HepG2 (cell line): Measurements from ENCODE around the gene PDZK1. TPM values are rescaled to one million over a fixed set of nuclear protein-coding genes. Genes with fewer than 3 reads are reported as not detected.

ENCODE experiments used
- CCDC6 ChIP-seq: sonication (generic); formaldehyde crosslinking; IDR thresholded peaks from 2 replicates; pipeline ENCODE4 v1.8.1; 2022; ENCODE audit warnings: mild to moderate bottlenecking, missing genetic modification reagents, moderate library complexity
- FOXP1 ChIP-seq, 2 experiments: fragments of 450-650 bp in 1 of 2; IDR thresholded peaks; 2 replicates each; pipeline ENCODE4 v1.6.1; 2017 to 2018; ENCODE audit warnings: antibody characterized with exemption in 1 of 2
- HNF4G ChIP-seq, 2 experiments: sonication (generic) in 1 of 2; formaldehyde crosslinking in 1 of 2; IDR thresholded peaks; 2 replicates each; pipeline versions ENCODE4 v1.4.0 to v1.6.1; 2011 to 2020; ENCODE audit warnings: borderline replicate concordance in 2 of 2, low read depth in 2 of 2, mild to moderate bottlenecking in 2 of 2, low read length in 1 of 2, missing genetic modification reagents in 1 of 2, moderate library complexity in 1 of 2
- HNRNPK ChIP-seq: fragments of 200-400 bp; formaldehyde crosslinking; IDR thresholded peaks from 2 replicates; pipeline ENCODE4 v1.6.1; 2018; ENCODE audit warnings: low read length, low read depth, moderate library complexity, mild to moderate bottlenecking; ENCODE audit not compliant: poor library complexity, severe bottlenecking
- KDM4B ChIP-seq: sonication (generic); formaldehyde crosslinking; IDR thresholded peaks from 2 replicates; pipeline ENCODE4 v1.4.0; 2020; ENCODE audit warnings: missing genetic modification reagents
- MED8 ChIP-seq: sonication (generic); formaldehyde crosslinking; IDR thresholded peaks from 2 replicates; pipeline ENCODE4 v1.8.1; 2023; ENCODE audit warnings: mild to moderate bottlenecking, missing genetic modification reagents; ENCODE audit not compliant: insufficient replicate concordance
- POLR2A ChIP-seq, 2 experiments: IDR thresholded peaks; 2 replicates each; pipeline ENCODE4 v1.6.1; 2011; ENCODE audit warnings: low read depth in 2 of 2, low read length in 2 of 2, mild to moderate bottlenecking in 1 of 2, moderate library complexity in 1 of 2; ENCODE audit not compliant: insufficient read depth in 1 of 2
- RXRB ChIP-seq: IDR thresholded peaks from 2 replicates; pipeline ENCODE4 v1.6.1; 2016; ENCODE audit warnings: borderline replicate concordance, missing genetic modification reagents, missing compliant biosample characterization
- SIX4 ChIP-seq: sonication (generic); formaldehyde crosslinking; IDR thresholded peaks from 2 replicates; pipeline ENCODE4 v1.4.0; 2020; ENCODE audit warnings: missing genetic modification reagents
- SNAI1 ChIP-seq: sonication (generic); formaldehyde crosslinking; IDR thresholded peaks from 2 replicates; pipeline ENCODE4 v1.5.0; 2020; ENCODE audit warnings: mild to moderate bottlenecking, missing genetic modification reagents, borderline replicate concordance
- TCF12 ChIP-seq, 2 experiments: fragments of 450-650 bp in 1 of 2; sonication (generic) in 1 of 2; formaldehyde crosslinking in 1 of 2; IDR thresholded peaks; 2 replicates each; pipeline versions ENCODE4 v1.6.1 to v1.8.0; 2017 to 2022; ENCODE audit warnings: antibody characterized with exemption in 1 of 2, mild to moderate bottlenecking in 1 of 2, missing genetic modification reagents in 1 of 2, moderate library complexity in 1 of 2
- TFAP4 ChIP-seq: sonication (generic); IDR thresholded peaks from 2 replicates; pipeline ENCODE4 v1.6.1; 2016; ENCODE audit warnings: low read depth, borderline replicate concordance
- ZMYM3 ChIP-seq: sonication (generic); formaldehyde crosslinking; IDR thresholded peaks from 2 replicates; pipeline ENCODE4 v1.5.1; 2020; ENCODE audit warnings: mild to moderate bottlenecking, missing genetic modification reagents
- ZNF124 ChIP-seq: sonication (generic); formaldehyde crosslinking; IDR thresholded peaks from 2 replicates; pipeline ENCODE4 v1.4.0; 2020; ENCODE audit warnings: missing genetic modification reagents
- ZNF292 ChIP-seq: sonication (generic); formaldehyde crosslinking; IDR thresholded peaks from 2 replicates; pipeline ENCODE4 v1.8.1; 2022; ENCODE audit warnings: mild to moderate bottlenecking, low read depth, missing genetic modification reagents, borderline replicate concordance
- polyA plus RNA-seq, 8 experiments: library from polyadenylated mRNA; depleted of rRNA in 3 of 8; stranded (reverse) in 7 of 8; unstranded in 1 of 8; fragments of >200 nt; fragmentation: Illumina TruSeq in 4 of 8; extraction: Trizol in 4 of 8; gene quantifications; 2 replicates each; pipeline versions ENCODE4 v1.2.1 to v1.2.3, GENCODE V29; 2011 to 2016; ENCODE audit warnings: low read depth in 4 of 8, missing spikeins in 1 of 8, mixed read lengths in 1 of 8; ENCODE audit not compliant: insufficient read depth in 1 of 8
- total RNA-seq, 5 experiments: library from RNA; depleted of rRNA; stranded (reverse); fragments of >200 nt; fragmentation: Illumina TruSeq; extraction: Trizol; gene quantifications; 2 replicates each; pipeline ENCODE4 v1.2.3, GENCODE V29; 2016; ENCODE audit warnings: low read depth in 1 of 5
- TF ChIP-seq, protein P1 (sequence below), 2 experiments: sonication (generic) in 1 of 2; formaldehyde crosslinking in 1 of 2; IDR thresholded peaks; 2 replicates each; pipeline versions ENCODE4 v1.5.1 to v1.6.1; 2011 to 2020; ENCODE audit warnings: borderline replicate concordance in 1 of 2, low read depth in 1 of 2, low read length in 1 of 2, mild to moderate bottlenecking in 1 of 2, missing genetic modification reagents in 1 of 2, moderate library complexity in 1 of 2
- TF ChIP-seq, protein P2 (sequence below), 2 experiments: sonication (generic) in 1 of 2; formaldehyde crosslinking in 1 of 2; IDR thresholded peaks; 2 replicates each; pipeline versions ENCODE4 v1.4.0 to v1.6.1; 2016 to 2020; ENCODE audit warnings: borderline replicate concordance in 1 of 2, low read depth in 1 of 2, mild to moderate bottlenecking in 1 of 2, missing genetic modification reagents in 1 of 2
- TF ChIP-seq, protein P3 (sequence below): sonication (generic); formaldehyde crosslinking; IDR thresholded peaks from 2 replicates; pipeline ENCODE4 v1.8.1; 2022; ENCODE audit warnings: mild to moderate bottlenecking, missing genetic modification reagents

PDZK1 gene
- total and polyA plus RNA-seq, 2 of the 13 experiments (the other 11 are each of a cell fraction or from before 2014, with no cell fraction given), result 16.2 to 46.4 TPM

DNA sequence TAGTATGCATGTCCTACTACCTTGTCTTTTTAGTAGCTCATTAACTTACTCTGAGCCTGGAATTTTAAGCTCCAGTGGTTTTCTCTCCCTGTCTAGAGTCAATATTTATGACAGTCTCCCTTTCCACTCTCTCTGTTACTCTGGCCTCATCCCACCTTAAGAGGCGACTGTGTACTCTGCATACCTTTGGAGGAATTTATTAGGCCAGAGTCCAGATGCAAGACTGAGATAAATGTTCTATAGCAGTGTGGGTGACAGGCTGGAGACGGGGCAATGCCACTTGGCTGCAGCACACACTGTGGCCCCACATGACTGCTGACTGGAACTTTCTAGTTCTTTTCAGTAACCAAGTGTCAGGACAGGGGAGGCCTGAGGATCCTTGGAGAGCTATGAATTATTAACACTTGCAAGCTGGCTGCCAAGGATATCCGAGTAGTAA lies 4.1 kb upstream of the PDZK1 start (continued):
- TF ChIP-seq ZNF124 (CRISPR knock-in tag), result no peak
- TF ChIP-seq, protein P1, sequence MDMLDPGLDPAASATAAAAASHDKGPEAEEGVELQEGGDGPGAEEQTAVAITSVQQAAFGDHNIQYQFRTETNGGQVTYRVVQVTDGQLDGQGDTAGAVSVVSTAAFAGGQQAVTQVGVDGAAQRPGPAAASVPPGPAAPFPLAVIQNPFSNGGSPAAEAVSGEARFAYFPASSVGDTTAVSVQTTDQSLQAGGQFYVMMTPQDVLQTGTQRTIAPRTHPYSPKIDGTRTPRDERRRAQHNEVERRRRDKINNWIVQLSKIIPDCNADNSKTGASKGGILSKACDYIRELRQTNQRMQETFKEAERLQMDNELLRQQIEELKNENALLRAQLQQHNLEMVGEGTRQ (IDR thresholded peaks at IDR 0.05; ENCODE audit: low read depth, low read length), result no peak
- TF ChIP-seq, protein P1 (CRISPR knock-in tag; IDR thresholded peaks at IDR 0.05; ENCODE audit: borderline replicate concordance), result 0 out of 2 replicates have a peak, but pooled peaks have one; percentile 21
- TF ChIP-seq ZMYM3 (CRISPR knock-in tag), result peak; percentile 51; the same call in 1 of the 2 replicates
- TF ChIP-seq POLR2A (IDR thresholded peaks at IDR 0.05; ENCODE audit: insufficient read depth in 1 of 2, low read depth in 2 of 2, low read length in 2 of 2), result peak in 1 of 2 experiments; percentile 41; a peak in 2 of 4 replicates
- TF ChIP-seq, protein P2, sequence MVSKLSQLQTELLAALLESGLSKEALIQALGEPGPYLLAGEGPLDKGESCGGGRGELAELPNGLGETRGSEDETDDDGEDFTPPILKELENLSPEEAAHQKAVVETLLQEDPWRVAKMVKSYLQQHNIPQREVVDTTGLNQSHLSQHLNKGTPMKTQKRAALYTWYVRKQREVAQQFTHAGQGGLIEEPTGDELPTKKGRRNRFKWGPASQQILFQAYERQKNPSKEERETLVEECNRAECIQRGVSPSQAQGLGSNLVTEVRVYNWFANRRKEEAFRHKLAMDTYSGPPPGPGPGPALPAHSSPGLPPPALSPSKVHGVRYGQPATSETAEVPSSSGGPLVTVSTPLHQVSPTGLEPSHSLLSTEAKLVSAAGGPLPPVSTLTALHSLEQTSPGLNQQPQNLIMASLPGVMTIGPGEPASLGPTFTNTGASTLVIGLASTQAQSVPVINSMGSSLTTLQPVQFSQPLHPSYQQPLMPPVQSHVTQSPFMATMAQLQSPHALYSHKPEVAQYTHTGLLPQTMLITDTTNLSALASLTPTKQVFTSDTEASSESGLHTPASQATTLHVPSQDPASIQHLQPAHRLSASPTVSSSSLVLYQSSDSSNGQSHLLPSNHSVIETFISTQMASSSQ (IDR thresholded peaks at IDR 0.05; ENCODE audit: low read depth), result peak; percentile 63; the same call in 1 of the 2 replicates
- TF ChIP-seq, protein P2 (CRISPR knock-in tag; IDR thresholded peaks at IDR 0.05; ENCODE audit: borderline replicate concordance), result peak; percentile 81; the same call in 1 of the 2 replicates
- peak; percentile 11; the same call in 1 of the 2 replicates for TF ChIP-seq TFAP4
- no peak for TF ChIP-seq TCF12 (IDR thresholded peaks at IDR 0.05)
- no peak for TF ChIP-seq TCF12 (CRISPR knock-in tag; IDR thresholded peaks at IDR 0.05)
- peak; percentile 68 for TF ChIP-seq HNF4G (IDR thresholded peaks at IDR 0.05; ENCODE audit: borderline replicate concordance, low read depth, low read length)
- 0 out of 2 replicates have a peak, but pooled peaks have one; percentile 25 for TF ChIP-seq HNF4G (CRISPR knock-in tag; IDR thresholded peaks at IDR 0.05; ENCODE audit: borderline replicate concordance, low read depth)
- no peak for TF ChIP-seq HNRNPK
- TF ChIP-seq SIX4, result no peak
- peak; percentile 74 for TF ChIP-seq RXRB (CRISPR knock-in tag)
- TF ChIP-seq FOXP1 (IDR thresholded peaks at IDR 0.05), result no peak
- peak; percentile 58; the same call in 1 of the 2 replicates for TF ChIP-seq FOXP1 (CRISPR knock-in tag; IDR thresholded peaks at IDR 0.05)
- peak; percentile 38; the same call in 1 of the 2 replicates for TF ChIP-seq ZNF292
- no peak for TF ChIP-seq CCDC6 (CRISPR knock-in tag)
- TF ChIP-seq KDM4B (CRISPR knock-in tag), result no peak
- no peak for TF ChIP-seq MED8 (CRISPR knock-in tag)
- TF ChIP-seq, protein P3, sequence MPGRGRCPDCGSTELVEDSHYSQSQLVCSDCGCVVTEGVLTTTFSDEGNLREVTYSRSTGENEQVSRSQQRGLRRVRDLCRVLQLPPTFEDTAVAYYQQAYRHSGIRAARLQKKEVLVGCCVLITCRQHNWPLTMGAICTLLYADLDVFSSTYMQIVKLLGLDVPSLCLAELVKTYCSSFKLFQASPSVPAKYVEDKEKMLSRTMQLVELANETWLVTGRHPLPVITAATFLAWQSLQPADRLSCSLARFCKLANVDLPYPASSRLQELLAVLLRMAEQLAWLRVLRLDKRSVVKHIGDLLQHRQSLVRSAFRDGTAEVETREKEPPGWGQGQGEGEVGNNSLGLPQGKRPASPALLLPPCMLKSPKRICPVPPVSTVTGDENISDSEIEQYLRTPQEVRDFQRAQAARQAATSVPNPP (CRISPR knock-in tag), result no peak
- no peak for TF ChIP-seq SNAI1
